Ishikawa (cell line): Measurements from ENCODE around the gene AGAP1.

Experiments used
- CEBPB ChIP-seq: IDR thresholded peaks from 2 replicates; pipeline ENCODE4 v1.6.1; 2012
- CREB1 ChIP-seq: IDR thresholded peaks from 2 replicates; pipeline ENCODE4 v1.6.1; 2012; ENCODE audit warnings: low read depth
- EGR1 ChIP-seq: IDR thresholded peaks from 2 replicates; pipeline ENCODE4 v1.6.1; 2012
- EP300 ChIP-seq: IDR thresholded peaks from 2 replicates; pipeline ENCODE4 v1.6.1; 2012; ENCODE audit warnings: borderline replicate concordance
- FOXM1 ChIP-seq: IDR thresholded peaks from 2 replicates; pipeline ENCODE4 v1.6.1; 2012; ENCODE audit warnings: low read depth, borderline replicate concordance
- NFIC ChIP-seq: IDR thresholded peaks from 2 replicates; pipeline ENCODE4 v1.6.1; 2012
- RAD21 ChIP-seq: IDR thresholded peaks from 2 replicates; pipeline ENCODE4 v1.6.1; 2012; ENCODE audit warnings: low read depth
- TAF1 ChIP-seq: IDR thresholded peaks from 2 replicates; pipeline ENCODE4 v1.6.1; 2012; ENCODE audit warnings: low read depth, mild to moderate bottlenecking
- TCF12 ChIP-seq: IDR thresholded peaks from 2 replicates; pipeline ENCODE4 v1.6.1; 2012; ENCODE audit warnings: low read depth
- TEAD4 ChIP-seq: IDR thresholded peaks from 2 replicates; pipeline ENCODE4 v1.6.1; 2012
- USF1 ChIP-seq: IDR thresholded peaks from 2 replicates; pipeline ENCODE4 v1.6.1; 2012
- YY1 ChIP-seq: IDR thresholded peaks from 2 replicates; pipeline ENCODE4 v1.6.1; 2012; ENCODE audit warnings: low read depth
- ZBTB7A ChIP-seq: IDR thresholded peaks from 2 replicates; pipeline ENCODE4 v1.6.1; 2012; ENCODE audit warnings: low read depth
- TF ChIP-seq, protein P1 (sequence below): IDR thresholded peaks from 2 replicates; pipeline ENCODE4 v1.6.1; 2012; ENCODE audit warnings: low read depth, mild to moderate bottlenecking
- TF ChIP-seq, protein P2 (sequence below): IDR thresholded peaks from 2 replicates; pipeline ENCODE4 v1.6.1; 2012

AGAP1 gene

DNA sequence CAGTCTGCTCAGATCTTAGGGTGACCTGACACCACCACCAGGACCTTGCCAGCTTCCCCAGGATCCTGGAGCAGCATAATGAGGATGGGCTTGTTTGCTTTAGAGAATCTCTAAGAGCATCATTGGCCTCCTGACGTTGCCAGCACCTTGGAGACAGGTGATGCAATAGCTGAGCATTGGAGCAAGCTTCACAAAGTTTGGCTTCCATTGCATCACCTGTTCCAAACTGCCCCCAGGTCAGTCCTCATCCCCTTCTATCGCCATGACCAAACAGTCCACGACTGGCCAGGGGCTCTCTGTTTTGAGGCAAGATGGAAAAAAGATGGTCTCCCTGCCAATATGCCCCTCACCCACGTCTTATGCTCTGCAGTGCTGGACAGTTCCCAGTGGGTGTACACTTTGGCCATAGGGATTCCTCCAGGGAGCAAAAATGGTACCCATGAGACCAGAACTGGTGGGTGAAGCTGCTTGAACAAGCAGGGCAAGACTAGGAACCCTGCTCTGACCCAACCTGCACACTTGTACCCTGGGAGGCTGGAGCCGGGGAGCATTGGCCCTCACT is 22.6 kb upstream of the AGAP1 start:
- TF ChIP-seq ZBTB7A: no peak
- no peak for TF ChIP-seq EGR1
- TF ChIP-seq RAD21: no peak
- no peak for TF ChIP-seq TCF12
- TF ChIP-seq, protein P1, sequence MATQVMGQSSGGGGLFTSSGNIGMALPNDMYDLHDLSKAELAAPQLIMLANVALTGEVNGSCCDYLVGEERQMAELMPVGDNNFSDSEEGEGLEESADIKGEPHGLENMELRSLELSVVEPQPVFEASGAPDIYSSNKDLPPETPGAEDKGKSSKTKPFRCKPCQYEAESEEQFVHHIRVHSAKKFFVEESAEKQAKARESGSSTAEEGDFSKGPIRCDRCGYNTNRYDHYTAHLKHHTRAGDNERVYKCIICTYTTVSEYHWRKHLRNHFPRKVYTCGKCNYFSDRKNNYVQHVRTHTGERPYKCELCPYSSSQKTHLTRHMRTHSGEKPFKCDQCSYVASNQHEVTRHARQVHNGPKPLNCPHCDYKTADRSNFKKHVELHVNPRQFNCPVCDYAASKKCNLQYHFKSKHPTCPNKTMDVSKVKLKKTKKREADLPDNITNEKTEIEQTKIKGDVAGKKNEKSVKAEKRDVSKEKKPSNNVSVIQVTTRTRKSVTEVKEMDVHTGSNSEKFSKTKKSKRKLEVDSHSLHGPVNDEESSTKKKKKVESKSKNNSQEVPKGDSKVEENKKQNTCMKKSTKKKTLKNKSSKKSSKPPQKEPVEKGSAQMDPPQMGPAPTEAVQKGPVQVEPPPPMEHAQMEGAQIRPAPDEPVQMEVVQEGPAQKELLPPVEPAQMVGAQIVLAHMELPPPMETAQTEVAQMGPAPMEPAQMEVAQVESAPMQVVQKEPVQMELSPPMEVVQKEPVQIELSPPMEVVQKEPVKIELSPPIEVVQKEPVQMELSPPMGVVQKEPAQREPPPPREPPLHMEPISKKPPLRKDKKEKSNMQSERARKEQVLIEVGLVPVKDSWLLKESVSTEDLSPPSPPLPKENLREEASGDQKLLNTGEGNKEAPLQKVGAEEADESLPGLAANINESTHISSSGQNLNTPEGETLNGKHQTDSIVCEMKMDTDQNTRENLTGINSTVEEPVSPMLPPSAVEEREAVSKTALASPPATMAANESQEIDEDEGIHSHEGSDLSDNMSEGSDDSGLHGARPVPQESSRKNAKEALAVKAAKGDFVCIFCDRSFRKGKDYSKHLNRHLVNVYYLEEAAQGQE: peak; percentile 82
- TF ChIP-seq CEBPB: peak; percentile 42; the same call in 1 of the 2 replicates
- TF ChIP-seq TAF1: no peak
- no peak for TF ChIP-seq CREB1
- TF ChIP-seq USF1: no peak

DNA sequence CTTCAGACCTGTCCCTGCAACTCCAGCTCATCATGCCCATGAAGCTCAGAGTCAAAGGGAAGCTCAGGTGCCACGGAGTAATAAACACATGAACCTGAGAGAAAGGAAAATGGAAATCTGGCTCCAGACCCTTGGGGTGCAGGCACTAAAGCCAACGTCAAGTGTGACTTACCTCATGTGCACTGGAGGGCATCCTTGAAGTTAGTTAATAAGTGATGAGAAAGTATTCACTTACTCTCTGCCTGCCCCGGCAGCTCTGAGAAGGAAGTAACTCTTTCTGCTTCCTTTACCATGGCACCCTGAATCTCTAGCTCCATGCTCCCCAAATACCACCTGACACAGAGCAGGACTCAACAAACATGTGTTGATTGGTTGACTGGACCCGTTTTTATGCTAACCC is 21.4 kb upstream of the AGAP1 start:
- no peak for TF ChIP-seq CEBPB
- no peak for TF ChIP-seq CREB1
- TF ChIP-seq, protein P2, sequence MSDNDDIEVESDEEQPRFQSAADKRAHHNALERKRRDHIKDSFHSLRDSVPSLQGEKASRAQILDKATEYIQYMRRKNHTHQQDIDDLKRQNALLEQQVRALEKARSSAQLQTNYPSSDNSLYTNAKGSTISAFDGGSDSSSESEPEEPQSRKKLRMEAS: no peak
- TF ChIP-seq RAD21: no peak
- no peak for TF ChIP-seq EP300
- TF ChIP-seq TEAD4: no peak
- no peak for TF ChIP-seq ZBTB7A
- no peak for TF ChIP-seq NFIC
- TF ChIP-seq TAF1: no peak
- TF ChIP-seq, protein P1: no peak
- TF ChIP-seq TCF12: no peak
- TF ChIP-seq EGR1: no peak
- no peak for TF ChIP-seq FOXM1
- TF ChIP-seq YY1: no peak
- TF ChIP-seq USF1: no peak

GRCh38 chr2:235478609-235479008 is 15.2 kb upstream of the AGAP1 start:
- TF ChIP-seq ZBTB7A: no peak
- no peak for TF ChIP-seq YY1
- no peak for TF ChIP-seq EP300
- TF ChIP-seq, protein P1: no peak
- TF ChIP-seq CEBPB: no peak
- TF ChIP-seq RAD21: no peak
- no peak for TF ChIP-seq FOXM1
- TF ChIP-seq NFIC: no peak
- TF ChIP-seq, protein P2: no peak

DNA sequence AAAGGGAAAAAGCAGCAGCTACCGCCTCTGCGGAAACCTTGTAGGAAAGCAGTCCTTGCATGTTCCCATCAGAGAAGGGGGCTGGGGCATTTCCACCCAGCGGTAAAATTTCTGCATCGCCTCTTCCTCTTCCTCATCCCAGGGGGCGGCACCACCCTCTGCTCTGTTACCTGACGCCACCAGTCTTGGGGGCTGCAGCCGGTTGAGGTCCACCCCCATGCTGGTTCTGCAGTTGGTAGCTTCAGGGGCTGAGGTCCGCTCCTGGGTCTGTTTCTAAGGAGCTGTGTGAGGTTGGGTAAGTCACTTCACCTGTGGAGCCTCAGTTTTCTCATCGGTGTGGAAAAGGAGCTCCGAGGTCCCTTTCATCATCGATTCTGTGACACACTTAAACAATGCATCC is 14.2 kb upstream of the AGAP1 start:
- no peak for TF ChIP-seq FOXM1
- no peak for TF ChIP-seq ZBTB7A
- TF ChIP-seq, protein P1: no peak
- TF ChIP-seq, protein P2: no peak
- no peak for TF ChIP-seq NFIC
- TF ChIP-seq TAF1: no peak
- TF ChIP-seq EP300: no peak
- no peak for TF ChIP-seq CEBPB
